ENCODE results near the gene WFIKKN2. TPM values are rescaled to one million over a fixed set of nuclear protein-coding genes. Genes with fewer than 3 reads are reported as not detected.

WFIKKN2 gene
- total and polyA plus RNA-seq, 2 of the 8 experiments (the other 6 are each of a cell fraction or from before 2014, with no cell fraction given): 0.07 to 0.30 TPM

DNA sequence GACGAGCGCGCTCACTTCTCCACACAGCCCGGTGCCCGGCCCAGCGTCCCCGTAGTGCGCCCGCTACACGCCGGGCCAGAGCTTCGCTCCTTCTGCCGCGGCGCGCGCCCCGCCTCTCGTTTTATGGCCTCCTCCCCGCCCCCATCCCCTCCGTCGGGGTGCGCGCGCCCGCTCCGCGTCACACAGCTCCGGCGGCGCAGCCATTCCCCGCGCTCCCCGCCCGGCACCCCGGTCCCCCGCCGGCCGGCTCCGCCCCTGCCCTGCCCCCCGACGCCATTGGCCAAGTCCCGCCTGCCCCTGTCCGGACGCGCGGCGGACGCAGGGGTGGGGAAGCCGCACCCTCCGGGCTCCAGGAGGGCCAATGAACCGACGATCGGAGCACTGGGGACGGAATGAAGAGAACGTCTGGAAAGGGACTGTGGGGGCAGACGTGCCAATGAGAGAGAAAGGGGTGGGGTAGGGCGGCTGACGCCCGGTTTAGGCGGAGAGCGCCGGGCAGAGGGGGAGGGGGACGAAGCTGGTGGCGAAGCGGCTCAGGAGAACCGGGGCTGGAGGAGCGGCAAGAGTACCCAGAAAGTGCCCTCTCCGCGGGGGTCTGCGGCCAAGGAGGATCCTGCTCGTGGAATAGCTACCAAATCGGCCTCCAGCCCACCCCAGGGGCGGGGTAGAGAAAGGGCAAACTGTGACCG, 31.0 kb downstream of the WFIKKN2 start, which contains the start of gene TOB1 (continued):
- TF ChIP-seq ASH2L (IDR thresholded peaks at IDR 0.05; ENCODE audit: low read length) (peak; percentile 79), SIX5 (IDR thresholded peaks at IDR 0.05; ENCODE audit: low read depth, low read length) (no peak), CREB1 (IDR thresholded peaks at IDR 0.05) (peak; percentile 95), POLR2A (IDR thresholded peaks at IDR 0.05; ENCODE audit: control extremely low read depth in 1 of 2, low read depth in 2 of 2, low read length in 2 of 2) (peak; percentile 98 to 100), GTF2F1 (IDR thresholded peaks at IDR 0.05; ENCODE audit: borderline replicate concordance, low read depth, low read length) (peak; percentile 97), POLR2AphosphoS5 (IDR thresholded peaks at IDR 0.05; ENCODE audit: low read depth, low read length) (peak; percentile 99), TAF7 (optimal IDR thresholded peaks at IDR 0.05; ENCODE audit: borderline replicate concordance, low read depth, low read length) (peak; percentile 90)

All from H1 (cell line).